Measurements from ENCODE around the gene LSAMP.

The LSAMP gene

DNA sequence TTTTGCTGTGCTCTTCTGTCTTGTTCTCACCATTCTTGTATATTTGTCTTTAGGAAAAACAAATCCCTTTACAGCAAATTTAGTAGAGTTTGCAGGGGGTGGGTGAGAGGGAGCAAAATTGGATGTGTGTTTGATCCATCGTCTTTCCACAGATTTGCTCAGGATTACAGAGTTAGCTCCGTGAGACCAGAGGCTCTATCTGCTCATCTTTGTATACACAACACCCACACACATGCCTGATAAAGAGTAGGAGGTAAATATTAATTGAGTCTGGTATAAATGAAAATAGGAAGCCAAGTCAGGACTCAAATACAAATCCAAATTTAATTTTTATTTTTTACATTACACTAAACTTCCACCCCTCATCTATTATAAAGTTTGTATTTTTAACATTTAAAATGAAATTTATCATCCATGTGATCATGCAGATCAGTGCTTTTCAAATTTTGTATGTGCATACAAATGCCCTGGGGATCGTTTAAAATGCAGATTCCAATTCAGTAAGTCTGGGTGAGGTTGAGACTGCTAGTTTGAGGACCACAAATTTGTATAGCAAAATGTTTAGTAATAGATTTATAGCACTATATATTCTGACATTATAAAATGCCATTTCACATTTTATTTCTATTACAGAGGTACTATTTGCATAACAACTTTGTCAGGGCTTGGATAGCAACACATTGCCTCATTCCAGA, 326.7 kb downstream of the LSAMP start:
- H3K4me3 ChIP-seq (ENCODE audit: low read length, poor library complexity, severe bottlenecking): no peak overlapping the region
- H3K27me3 ChIP-seq (ENCODE audit: insufficient read depth, low read length, poor library complexity, severe bottlenecking): no peaks in the 10 kb centered on the region
- no peak overlapping the region for H2AFZ ChIP-seq (ENCODE audit: low read length)
- H3K4me2 ChIP-seq (ENCODE audit: low read depth, low read length, poor library complexity, severe bottlenecking): no peak overlapping the region
- TF ChIP-seq CTCF (conservative IDR thresholded peaks at IDR 0.05; ENCODE audit: low read length): no peak
- no peak for TF ChIP-seq EZH2phosphoT487 (IDR thresholded peaks at IDR 0.05; ENCODE audit: borderline replicate concordance)
- H3K9ac ChIP-seq (ENCODE audit: low read depth, low read length, poor library complexity, severe bottlenecking): no peak overlapping the region
- no peaks in the 10 kb centered on the region for H4K20me1 ChIP-seq (ENCODE audit: insufficient read depth, low read length, poor library complexity, severe bottlenecking)
- H3K9me2 ChIP-seq (replicated peaks; ENCODE audit: low read depth, low read length): no peaks in the 10 kb centered on the region
- H3K36me3 ChIP-seq (ENCODE audit: insufficient read depth, low read length): no peaks in the 10 kb centered on the region
- no peaks in the 10 kb centered on the region for H3K9me3 ChIP-seq (ENCODE audit: insufficient read depth, low read depth, low read length)
- no peaks in the 10 kb centered on the region for H3K79me2 ChIP-seq (ENCODE audit: insufficient read depth, low read length)
- H3F3A ChIP-seq (ENCODE audit: low read depth): no peaks in the 10 kb centered on the region
- no peaks in the 10 kb centered on the region for H3K4me1 ChIP-seq (ENCODE audit: insufficient read depth, low read length, poor library complexity, severe bottlenecking)

DNA sequence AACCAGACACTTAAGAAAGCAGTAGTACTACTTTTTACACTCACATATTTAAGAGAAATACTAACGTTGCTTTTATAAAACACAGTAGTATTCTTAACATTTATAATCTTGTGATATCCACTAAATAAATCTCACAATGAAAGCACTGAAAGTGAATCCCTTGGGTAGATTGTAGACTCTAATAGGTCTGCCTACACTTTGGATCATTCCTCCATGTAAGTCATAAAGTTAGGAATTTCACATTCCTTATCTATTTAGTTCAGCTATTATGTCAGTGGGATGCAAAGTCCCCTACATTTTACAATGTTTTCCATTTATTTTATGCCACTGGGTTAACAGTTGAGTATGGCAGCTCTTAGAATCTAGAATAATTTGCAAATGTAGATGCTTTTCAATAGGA, 330.7 kb downstream of the LSAMP start:
- Histone ChIP-seq H3K4me2 (ENCODE audit: low read depth, low read length, poor library complexity, severe bottlenecking) (no peak overlapping the region), H3K9ac (ENCODE audit: low read depth, low read length, poor library complexity, severe bottlenecking) (no peak overlapping the region), H3F3A (ENCODE audit: low read depth) (no peaks in the 10 kb centered on the region), H3K4me3 (ENCODE audit: low read length, poor library complexity, severe bottlenecking) (no peak overlapping the region), H3K27me3 (ENCODE audit: insufficient read depth, low read length, poor library complexity, severe bottlenecking) (no peaks in the 10 kb centered on the region), H3K36me3 (ENCODE audit: insufficient read depth, low read length) (no peaks in the 10 kb centered on the region), H3K9me2 (replicated peaks; ENCODE audit: low read depth, low read length) (no peaks in the 10 kb centered on the region), H4K20me1 (ENCODE audit: insufficient read depth, low read length, poor library complexity, severe bottlenecking) (no peaks in the 10 kb centered on the region), H3K4me1 (ENCODE audit: insufficient read depth, low read length, poor library complexity, severe bottlenecking) (no peaks in the 10 kb centered on the region), H3K79me2 (ENCODE audit: insufficient read depth, low read length) (no peaks in the 10 kb centered on the region), H2AFZ (ENCODE audit: low read length) (no peak overlapping the region), H3K9me3 (ENCODE audit: insufficient read depth, low read depth, low read length) (no peaks in the 10 kb centered on the region)
- TF ChIP-seq CTCF (conservative IDR thresholded peaks at IDR 0.05; ENCODE audit: low read length) (no peak), EZH2phosphoT487 (IDR thresholded peaks at IDR 0.05; ENCODE audit: borderline replicate concordance) (no peak)

GRCh38 chr3:116112696-116113095, 332.6 kb downstream of the LSAMP start:
- Histone ChIP-seq H3K9ac (ENCODE audit: low read depth, low read length, poor library complexity, severe bottlenecking) (no peak overlapping the region), H3K9me2 (replicated peaks; ENCODE audit: low read depth, low read length) (no peaks in the 10 kb centered on the region), H3K4me3 (ENCODE audit: low read length, poor library complexity, severe bottlenecking) (no peak overlapping the region), H3K79me2 (ENCODE audit: insufficient read depth, low read length) (no peaks in the 10 kb centered on the region), H3K36me3 (ENCODE audit: insufficient read depth, low read length) (no peaks in the 10 kb centered on the region), H3K27me3 (ENCODE audit: insufficient read depth, low read length, poor library complexity, severe bottlenecking) (no peaks in the 10 kb centered on the region), H3F3A (ENCODE audit: low read depth) (no peaks in the 10 kb centered on the region), H4K20me1 (ENCODE audit: insufficient read depth, low read length, poor library complexity, severe bottlenecking) (no peaks in the 10 kb centered on the region), H3K9me3 (ENCODE audit: insufficient read depth, low read depth, low read length) (no peaks in the 10 kb centered on the region), H2AFZ (ENCODE audit: low read length) (no peak overlapping the region), H3K4me1 (ENCODE audit: insufficient read depth, low read length, poor library complexity, severe bottlenecking) (no peaks in the 10 kb centered on the region), H3K4me2 (ENCODE audit: low read depth, low read length, poor library complexity, severe bottlenecking) (no peak overlapping the region)
- TF ChIP-seq CTCF (conservative IDR thresholded peaks at IDR 0.05; ENCODE audit: low read length): no peak
- TF ChIP-seq EZH2phosphoT487 (IDR thresholded peaks at IDR 0.05; ENCODE audit: borderline replicate concordance): no peak
